Neural cell (in vitro differentiated cells): ENCODE measurements around the gene IL20RA. TPM values are rescaled to one million over a fixed set of nuclear protein-coding genes. Genes with fewer than 3 reads are reported as not detected.

Source experiments
- polyA plus RNA-seq: library from polyadenylated mRNA; depleted of rRNA; stranded (reverse); fragments of >200 nt; gene quantifications from 2 replicates; pipeline ENCODE4 v1.2.3, GENCODE V29; 2014
- small RNA-seq, 3 experiments: library from RNA; depleted of rRNA; stranded (forward); fragments of <200 nt; gene quantifications; one replicate each; pipeline ENCODE3, GENCODE V24; 2012

Gene IL20RA
- polyA plus RNA-seq, 1 donor from 2014 or later: not detected

Small RNA genes within 50 kb of the gene (small RNA-seq; reads per million reads assigned to genes)
- gene RPL35AP3: 0 reads per million in 3 experiments

Other genes starting within 250 kb of the IL20RA start
- gene PEX7, start 222.4 kb downstream of the IL20RA start, polyA plus RNA-seq: 5.3 and 10.8 TPM in 2 replicates
- gene SLC35D3, start 122.7 kb downstream of the IL20RA start, polyA plus RNA-seq: 0.56 TPM in 1 of 2 replicates, not detected in the other
- not detected in 2 replicates for gene IL22RA2, start 128.7 kb upstream of the IL20RA start, polyA plus RNA-seq
- gene IFNGR1, start 174.4 kb upstream of the IL20RA start, polyA plus RNA-seq: 49.5 and 57.2 TPM in 2 replicates